Measurements from ENCODE around the gene LAIR2. TPM values are rescaled to one million over a fixed set of nuclear protein-coding genes. Genes with fewer than 3 reads are reported as not detected.

The LAIR2 gene
- total RNA-seq, 1 experiment from 2014 or later: not detected

- BruUV-seq (replicated peaks): no TSS peak
- no peak for TF ChIP-seq ZBTB33 (IDR thresholded peaks at IDR 0.05; ENCODE audit: extremely low read depth, insufficient replicate concordance, low read length)
- no peak for TF ChIP-seq CTCF (IDR thresholded peaks at IDR 0.05 in 2 of 3, conservative IDR thresholded peaks at IDR 0.05 in 1 of 3; ENCODE audit: borderline replicate concordance in 1 of 3, insufficient read depth in 1 of 3, low read depth in 2 of 3, low read length in 2 of 3)
- no peak for TF ChIP-seq CEBPB (IDR thresholded peaks at IDR 0.05; ENCODE audit: low read depth)
- no peak for TF ChIP-seq SRF (IDR thresholded peaks at IDR 0.05; ENCODE audit: low read depth)
- TF ChIP-seq ELF1 (IDR thresholded peaks at IDR 0.05; ENCODE audit: borderline replicate concordance, low read depth): no peak
- TF ChIP-seq SIN3A (IDR thresholded peaks at IDR 0.05; ENCODE audit: low read depth): no peak
- no peak for TF ChIP-seq ATF3 (IDR thresholded peaks at IDR 0.05)
- ChIA-PET POLR2A (no interaction called here), CTCF (interaction anchor here (1.1 kb wide), 1 partner anchor 10 kb away, joined by 4 read pairs; the partner anchor contains the start of gene CDC42EP5), RAD21 (ENCODE audit: low non-redundant PET in 1 of 2, low total read pairs in 2 of 2, uncharacterized antibody in 2 of 2, unreplicated experiment in 2 of 2) (no interaction called here)
- DNase-seq (ENCODE audit: low read depth, low spot score) (no peak), ATAC-seq (no peak)
- no peaks in the 10 kb centered on the region for H3K4me1 ChIP-seq (ENCODE audit: control insufficient read depth in 1 of 2, insufficient read depth in 2 of 2, low read length in 2 of 2)
- intact Hi-C loops (cut with micrococcal nuclease): loop anchor here (5.0 kb wide), 1 partner anchor 194 kb away; no protein-coding TSS in a partner anchor
- no peaks in the 10 kb centered on the region for H4K20me1 ChIP-seq (ENCODE audit: insufficient read depth)
- no peak overlapping the region for H2AFZ ChIP-seq (ENCODE audit: low read depth, low read length, poor library complexity, severe bottlenecking)
- no peaks in the 10 kb centered on the region for H3K9me2 ChIP-seq (ENCODE audit: insufficient read depth)
- no peak overlapping the region for H3K9ac ChIP-seq (ENCODE audit: low read length)
- H3K36me3 ChIP-seq (ENCODE audit: control insufficient read depth in 1 of 2, insufficient read depth in 2 of 2, low read length in 2 of 2): no peaks in the 10 kb centered on the region
- H3K27ac ChIP-seq (ENCODE audit: low read depth, low read length): no peak overlapping the region
- no peak overlapping the region for H3K4me2 ChIP-seq (ENCODE audit: low read length)
- H3K79me2 ChIP-seq (ENCODE audit: insufficient read depth, low read length): no peaks in the 10 kb centered on the region
- H3K9me3 ChIP-seq (ENCODE audit: control insufficient read depth in 1 of 2, insufficient read depth in 1 of 2, low read depth in 1 of 2, low read length in 2 of 2): no peaks in the 10 kb centered on the region
- no peak overlapping the region for H3K4me3 ChIP-seq (replicated peaks in 1 of 2; ENCODE audit: low read depth in 1 of 2, low read length in 2 of 2)
- H3K27me3 ChIP-seq (ENCODE audit: insufficient read depth, low read length): 0 out of 2 replicates have a peak, but pooled peaks cover 3% of the 10 kb centered on the region
Measured at GRCh38 chr19:54482889-54483288, 19.7 kb upstream of the LAIR2 start.

Data from HCT116 (cell line).